ENCODE results near the gene SPCS3.

The SPCS3 gene

GRCh38 chr4:176306837-176307665 is 12.7 kb upstream of the SPCS3 start:
- Mint-ChIP-seq H3K4me1 (peaks cover 5% of the 10 kb centered on the region), H3K9me3 (no peaks in the 10 kb centered on the region), H3K27ac (no peak overlapping the region), H3K27me3 (ENCODE audit: low read depth, poor library complexity) (peaks cover 4% of the 10 kb centered on the region), H3K4me3 (no peak overlapping the region), H3K36me3 (ENCODE audit: low read depth) (no peaks in the 10 kb centered on the region)
- no peak for DNase-seq
- TF ChIP-seq CTCF (IDR thresholded peaks at IDR 0.05), result no peak

GRCh38 chr4:176307666-176307930 is 12.2 kb upstream of the SPCS3 start:
- TF ChIP-seq CTCF (IDR thresholded peaks at IDR 0.05), result no peak
- peaks cover 4% of the 10 kb centered on the region for H3K27me3 Mint-ChIP-seq (ENCODE audit: low read depth, poor library complexity)
- peak; percentile 17 for DNase-seq
- H3K27ac Mint-ChIP-seq, result no peak overlapping the region
- H3K4me3 Mint-ChIP-seq, result no peak overlapping the region
- H3K4me1 Mint-ChIP-seq, result peaks cover 5% of the 10 kb centered on the region
- H3K9me3 Mint-ChIP-seq, result no peaks in the 10 kb centered on the region
- no peaks in the 10 kb centered on the region for H3K36me3 Mint-ChIP-seq (ENCODE audit: low read depth)

GRCh38 chr4:176308441-176308840 is 11.3 kb upstream of the SPCS3 start:
- H3K27ac Mint-ChIP-seq, result no peak overlapping the region
- H3K36me3 Mint-ChIP-seq (ENCODE audit: low read depth), result no peaks in the 10 kb centered on the region
- no peaks in the 10 kb centered on the region for H3K9me3 Mint-ChIP-seq
- peaks cover 6% of the 10 kb centered on the region for H3K4me1 Mint-ChIP-seq
- no peak overlapping the region for H3K4me3 Mint-ChIP-seq
- TF ChIP-seq CTCF (IDR thresholded peaks at IDR 0.05), result no peak
- no peak for DNase-seq
- peaks cover 4% of the 10 kb centered on the region for H3K27me3 Mint-ChIP-seq (ENCODE audit: low read depth, poor library complexity)

- peaks cover 12% of the 10 kb centered on the region for H3K4me1 Mint-ChIP-seq
- no peak for DNase-seq
- H3K4me3 Mint-ChIP-seq, result no peak overlapping the region
- no peaks in the 10 kb centered on the region for H3K36me3 Mint-ChIP-seq (ENCODE audit: low read depth)
- no peaks in the 10 kb centered on the region for H3K27me3 Mint-ChIP-seq (ENCODE audit: low read depth, poor library complexity)
- H3K27ac Mint-ChIP-seq, result no peak overlapping the region
- no peak for TF ChIP-seq CTCF (IDR thresholded peaks at IDR 0.05)
- no peaks in the 10 kb centered on the region for H3K9me3 Mint-ChIP-seq
Measured at GRCh38 chr4:176309046-176309445, 10.7 kb upstream of the SPCS3 start.

GRCh38 chr4:176309772-176310171 is 10.0 kb upstream of the SPCS3 start:
- Mint-ChIP-seq H3K4me1 (peaks cover 15% of the 10 kb centered on the region), H3K36me3 (ENCODE audit: low read depth) (no peaks in the 10 kb centered on the region), H3K9me3 (no peaks in the 10 kb centered on the region), H3K27me3 (ENCODE audit: low read depth, poor library complexity) (no peaks in the 10 kb centered on the region), H3K4me3 (no peak overlapping the region), H3K27ac (no peak overlapping the region)
- no peak for DNase-seq
- TF ChIP-seq CTCF (IDR thresholded peaks at IDR 0.05), result no peak

All from nephron progenitor cell (in vitro differentiated cells).